GM12878 (cell line): ENCODE results near the gene LTBP3. TPM values are rescaled to one million over a fixed set of nuclear protein-coding genes. Genes with fewer than 3 reads are reported as not detected.
A peak's percentile ranks its signal among the peaks of the same experiment; 100 is the strongest.

ENCODE experiments used
- CBFB ChIP-seq: IDR thresholded peaks from 2 replicates; pipeline ENCODE4 v1.6.1; 2016; ENCODE audit warnings: antibody characterized with exemption, low read depth
- EZH2 ChIP-seq: IDR thresholded peaks from 2 replicates; pipeline ENCODE4 v1.6.1; 2012; ENCODE audit warnings: low read depth, mild to moderate bottlenecking, control low read depth, inconsistent platforms, low read length, borderline replicate concordance; ENCODE audit not compliant: control insufficient read depth
- HDGF ChIP-seq: fragments of 450-650 bp; IDR thresholded peaks from 2 replicates; pipeline ENCODE4 v1.6.1; 2016; ENCODE audit warnings: antibody characterized with exemption
- IRF4 ChIP-seq: IDR thresholded peaks from 2 replicates; pipeline ENCODE4 v1.6.1; 2011; ENCODE audit warnings: low read depth, low read length
- MEF2B ChIP-seq: fragments of 450-650 bp; IDR thresholded peaks from 2 replicates; pipeline ENCODE4 v1.6.1; 2018; ENCODE audit warnings: mild to moderate bottlenecking, moderate library complexity; ENCODE audit not compliant: partially characterized antibody, poor library complexity, severe bottlenecking
- MTA3 ChIP-seq: IDR thresholded peaks from 2 replicates; pipeline ENCODE4 v1.6.1; 2012; ENCODE audit warnings: low read length, inconsistent platforms, borderline replicate concordance
- NFYA ChIP-seq: IDR thresholded peaks from 2 replicates; pipeline ENCODE4 v1.6.1; 2011; ENCODE audit warnings: low read depth, mild to moderate bottlenecking, low read length, improper control_type of control experiment, borderline replicate concordance
- NR2C1 ChIP-seq: fragments of 450-650 bp; IDR thresholded peaks from 2 replicates; pipeline ENCODE4 v1.6.1; 2017; ENCODE audit warnings: antibody characterized with exemption, mild to moderate bottlenecking, moderate library complexity
- POLR2AphosphoS2 ChIP-seq: IDR thresholded peaks from 2 replicates; pipeline ENCODE4 v1.6.1; 2011; ENCODE audit warnings: low read depth, mild to moderate bottlenecking, low read length, improper control_type of control experiment, moderate library complexity
- RCOR1 ChIP-seq: conservative IDR thresholded peaks from 2 replicates; pipeline ENCODE4 v1.6.1; 2012; ENCODE audit warnings: low read depth, low read length, improper control_type of control experiment
- RUNX3 ChIP-seq: IDR thresholded peaks from 2 replicates; pipeline ENCODE4 v1.6.1; 2012; ENCODE audit warnings: low read length, inconsistent platforms
- SIN3A ChIP-seq: IDR thresholded peaks from 2 replicates; pipeline ENCODE4 v1.6.1; 2012; ENCODE audit warnings: low read depth, low read length, improper control_type of control experiment
- SKIL ChIP-seq: fragments of 450-650 bp; IDR thresholded peaks from 2 replicates; pipeline ENCODE4 v1.6.1; 2017; ENCODE audit warnings: mild to moderate bottlenecking, low read depth, inconsistent platforms; ENCODE audit not compliant: poor library complexity, severe bottlenecking
- SUPT20H ChIP-seq: IDR thresholded peaks from 2 replicates; pipeline ENCODE4 v1.6.1; 2011; ENCODE audit warnings: low read depth, mild to moderate bottlenecking, low read length, moderate library complexity, borderline replicate concordance; ENCODE audit not compliant: control insufficient read depth
- TCF12 ChIP-seq: IDR thresholded peaks from 2 replicates; pipeline ENCODE4 v1.6.1; 2011; ENCODE audit warnings: low read depth, mild to moderate bottlenecking, low read length
- TCF3 ChIP-seq: IDR thresholded peaks from 2 replicates; pipeline ENCODE4 v1.6.1; 2012; ENCODE audit warnings: low read depth, mild to moderate bottlenecking, low read length, borderline replicate concordance; ENCODE audit not compliant: insufficient read depth
- YBX1 ChIP-seq: fragments of 450-650 bp; IDR thresholded peaks from 2 replicates; pipeline ENCODE4 v1.6.1; 2016; ENCODE audit warnings: antibody characterized with exemption
- ZNF274 ChIP-seq: IDR thresholded peaks from one replicate; pipeline ENCODE4 v1.8.0; 2011; ENCODE audit not compliant: insufficient read length, insufficient read depth
- polyA plus RNA-seq, 11 experiments: library from polyadenylated mRNA; depleted of rRNA in 4 of 11; unstranded in 6 of 11; stranded (reverse) in 5 of 11; fragments of >200 nt; fragmentation: Nextera tagmentation in 4 of 11; fragmentation: Illumina TruSeq in 1 of 11; extraction: Ambion mirVana in 4 of 11; extraction: Trizol in 1 of 11; gene quantifications; 1 replicate in 1 of 11; 2 replicates in 10 of 11; pipeline versions ENCODE4 v1.2.1 to v1.2.3, GENCODE V29; 2011 to 2016; ENCODE audit warnings: inconsistent platforms in 2 of 11, missing spikeins in 2 of 11, low read depth in 1 of 11
- total RNA-seq, 4 experiments: library from RNA; depleted of rRNA in 3 of 4; stranded (reverse); fragments of >200 nt in 3 of 4; fragmentation: Illumina TruSeq in 1 of 4; extraction: Trizol in 1 of 4; gene quantifications; 2 replicates each; pipeline versions ENCODE4 v1.2.1 to v1.2.3, GENCODE V29; 2013 to 2021
- TF ChIP-seq, protein P1 (sequence below), 3 experiments: IDR thresholded peaks in 2 of 3; conservative IDR thresholded peaks in 1 of 3; 2 replicates each; pipeline ENCODE4 v1.5.1; 2011; ENCODE audit warnings: low read depth in 3 of 3, low read length in 3 of 3, mild to moderate bottlenecking in 3 of 3, control low read depth in 2 of 3, moderate library complexity in 2 of 3, inconsistent platforms in 1 of 3, mixed read lengths in 1 of 3; ENCODE audit not compliant: control insufficient read depth in 2 of 3, insufficient read depth in 1 of 3; ENCODE audit errors: extremely low read depth in 1 of 3
- TF ChIP-seq, protein P2 (sequence below): IDR thresholded peaks from 2 replicates; pipeline ENCODE4 v1.6.1; 2011; ENCODE audit warnings: mild to moderate bottlenecking, low read depth, low read length, moderate library complexity; ENCODE audit not compliant: insufficient replicate concordance

LTBP3 gene
- total and polyA plus RNA-seq, 10 of the 15 experiments (the other 5 are each of a cell fraction or from before 2014, with no cell fraction given) = 2.2 to 12.2 (median 6.2) TPM; not detected in 2

GRCh38 chr11:65569973-65570918 lies 12.1 kb upstream of the LTBP3 start, which contains the start of gene ZNRD2 (continued):
- 0 out of 2 replicates have a peak, but pooled peaks have one; percentile 57 for TF ChIP-seq POLR2AphosphoS2
- no peak for TF ChIP-seq YBX1
- 0 out of 2 replicates have a peak, but pooled peaks have one; percentile 57 for TF ChIP-seq CBFB
- TF ChIP-seq, protein P1, sequence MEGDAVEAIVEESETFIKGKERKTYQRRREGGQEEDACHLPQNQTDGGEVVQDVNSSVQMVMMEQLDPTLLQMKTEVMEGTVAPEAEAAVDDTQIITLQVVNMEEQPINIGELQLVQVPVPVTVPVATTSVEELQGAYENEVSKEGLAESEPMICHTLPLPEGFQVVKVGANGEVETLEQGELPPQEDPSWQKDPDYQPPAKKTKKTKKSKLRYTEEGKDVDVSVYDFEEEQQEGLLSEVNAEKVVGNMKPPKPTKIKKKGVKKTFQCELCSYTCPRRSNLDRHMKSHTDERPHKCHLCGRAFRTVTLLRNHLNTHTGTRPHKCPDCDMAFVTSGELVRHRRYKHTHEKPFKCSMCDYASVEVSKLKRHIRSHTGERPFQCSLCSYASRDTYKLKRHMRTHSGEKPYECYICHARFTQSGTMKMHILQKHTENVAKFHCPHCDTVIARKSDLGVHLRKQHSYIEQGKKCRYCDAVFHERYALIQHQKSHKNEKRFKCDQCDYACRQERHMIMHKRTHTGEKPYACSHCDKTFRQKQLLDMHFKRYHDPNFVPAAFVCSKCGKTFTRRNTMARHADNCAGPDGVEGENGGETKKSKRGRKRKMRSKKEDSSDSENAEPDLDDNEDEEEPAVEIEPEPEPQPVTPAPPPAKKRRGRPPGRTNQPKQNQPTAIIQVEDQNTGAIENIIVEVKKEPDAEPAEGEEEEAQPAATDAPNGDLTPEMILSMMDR (IDR thresholded peaks at IDR 0.05 in 2 of 3, conservative IDR thresholded peaks at IDR 0.05 in 1 of 3; ENCODE audit: control insufficient read depth in 2 of 3, extremely low read depth in 1 of 3, insufficient read depth in 1 of 3, low read depth in 3 of 3, low read length in 3 of 3) = peak; percentile 69 to 79 (median 69)
- TF ChIP-seq RUNX3 = no peak
- TF ChIP-seq RCOR1 = peak; percentile 94
- no peak for TF ChIP-seq TCF3
- peak; percentile 97 for TF ChIP-seq HDGF
- TF ChIP-seq, protein P2, sequence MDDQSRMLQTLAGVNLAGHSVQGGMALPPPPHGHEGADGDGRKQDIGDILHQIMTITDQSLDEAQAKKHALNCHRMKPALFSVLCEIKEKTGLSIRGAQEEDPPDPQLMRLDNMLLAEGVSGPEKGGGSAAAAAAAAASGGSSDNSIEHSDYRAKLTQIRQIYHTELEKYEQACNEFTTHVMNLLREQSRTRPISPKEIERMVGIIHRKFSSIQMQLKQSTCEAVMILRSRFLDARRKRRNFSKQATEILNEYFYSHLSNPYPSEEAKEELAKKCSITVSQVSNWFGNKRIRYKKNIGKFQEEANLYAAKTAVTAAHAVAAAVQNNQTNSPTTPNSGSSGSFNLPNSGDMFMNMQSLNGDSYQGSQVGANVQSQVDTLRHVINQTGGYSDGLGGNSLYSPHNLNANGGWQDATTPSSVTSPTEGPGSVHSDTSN = peak; percentile 83
- no peak for TF ChIP-seq TCF12
- TF ChIP-seq ZNF274 = no peak
- no peak for TF ChIP-seq EZH2
- peak; percentile 71 for TF ChIP-seq IRF4
- peak; percentile 95 for TF ChIP-seq MEF2B
- no peak for TF ChIP-seq SUPT20H
- TF ChIP-seq SIN3A = peak; percentile 91
- peak; percentile 64 for TF ChIP-seq SKIL
- no peak for TF ChIP-seq MTA3
- TF ChIP-seq NR2C1 = peak; percentile 79
- TF ChIP-seq NFYA = no peak
